K562 (cell line): ENCODE results near the gene CCDC78. TPM values are rescaled to one million over a fixed set of nuclear protein-coding genes. Genes with fewer than 3 reads are reported as not detected.
A peak's percentile ranks its signal among the peaks of the same experiment; 100 is the strongest.

Experiments used
- HMG20A ChIP-seq: fragments of 450-650 bp; formaldehyde crosslinking; conservative IDR thresholded peaks from 2 replicates; pipeline ENCODE4 v1.4.0; 2020; ENCODE audit warnings: mild to moderate bottlenecking, mixed read lengths
- NR4A1 ChIP-seq, 2 experiments: fragments of 250-450 bp in 1 of 2; fragments of 450-650 bp in 1 of 2; sonication (Bioruptor Pico) in 1 of 2; IDR thresholded peaks; 2 replicates each; pipeline versions ENCODE4 v1.4.0 to v1.6.1; 2016 to 2020; ENCODE audit warnings: mild to moderate bottlenecking in 2 of 2, missing compliant biosample characterization in 1 of 2, missing genetic modification characterization in 1 of 2, moderate library complexity in 1 of 2
- RFX1 ChIP-seq: fragments of 450-650 bp; IDR thresholded peaks from 2 replicates; pipeline ENCODE4 v1.6.1; 2016; ENCODE audit warnings: mild to moderate bottlenecking, moderate library complexity
- RHOXF2B ChIP-seq: fragments of 250-450 bp; sonication (Bioruptor Pico); conservative IDR thresholded peaks from 2 replicates; pipeline ENCODE4 v1.5.1; 2021
- SAFB ChIP-seq: fragments of 200-400 bp; formaldehyde crosslinking; IDR thresholded peaks from 2 replicates; pipeline ENCODE4 v1.6.1; 2017; ENCODE audit warnings: low read depth, low read length, borderline replicate concordance
- SIX5 ChIP-seq, 2 experiments: IDR thresholded peaks; 2 replicates each; pipeline ENCODE4 v1.6.1; 2011; ENCODE audit warnings: low read length in 2 of 2, borderline replicate concordance in 1 of 2, low read depth in 1 of 2, mild to moderate bottlenecking in 1 of 2, moderate library complexity in 1 of 2; ENCODE audit not compliant: insufficient read depth in 1 of 2
- SOX6 ChIP-seq: fragments of 450-650 bp; IDR thresholded peaks from 2 replicates; pipeline ENCODE4 v1.6.1; 2014; ENCODE audit warnings: mild to moderate bottlenecking
- SRF ChIP-seq, 2 experiments: fragments of 250-450, 450-650 bp in 1 of 2; sonication (Bioruptor Pico) in 1 of 2; sonication (generic) in 1 of 2; formaldehyde crosslinking; IDR thresholded peaks; 2 replicates each; pipeline versions ENCODE4 v1.5.0 to v1.5.1; 2020 to 2022; ENCODE audit warnings: mild to moderate bottlenecking in 1 of 2, missing genetic modification reagents in 1 of 2
- TAL1 ChIP-seq: fragments of 450-650 bp; IDR thresholded peaks from 2 replicates; pipeline ENCODE4 v1.6.1; 2016; ENCODE audit warnings: mild to moderate bottlenecking
- XRCC5 ChIP-seq: fragments of 200-400 bp; formaldehyde crosslinking; IDR thresholded peaks from 2 replicates; pipeline ENCODE4 v1.6.1; 2017; ENCODE audit warnings: low read depth, mild to moderate bottlenecking, low read length
- ZNF121 ChIP-seq: sonication (generic); formaldehyde crosslinking; conservative IDR thresholded peaks from 2 replicates; pipeline ENCODE4 v1.8.0; 2022; ENCODE audit warnings: missing genetic modification reagents
- polyA plus RNA-seq, 8 experiments: library from polyadenylated mRNA; depleted of rRNA in 4 of 8; stranded (reverse) in 5 of 8; unstranded in 3 of 8; fragments of >200 nt; fragmentation: Nextera tagmentation in 2 of 8; fragmentation: Illumina TruSeq in 1 of 8; extraction: Ambion mirVana in 2 of 8; extraction: Trizol in 1 of 8; gene quantifications; 2 replicates each; pipeline versions ENCODE4 v1.2.1 to v1.2.3, GENCODE V29; 2011 to 2014; ENCODE audit warnings: inconsistent platforms in 1 of 8, missing spikeins in 1 of 8
- total RNA-seq, 7 experiments: library from RNA; depleted of rRNA in 6 of 7; stranded (reverse); fragments of >200 nt in 6 of 7; fragmentation: Illumina TruSeq in 2 of 7; extraction: Trizol in 2 of 7; gene quantifications; 2 replicates each; pipeline versions ENCODE4 v1.2.1 to v1.2.3, GENCODE V29; 2011 to 2021; ENCODE audit warnings: low replicate concordance in 1 of 7
- TF ChIP-seq, protein P1 (sequence below): fragments of 250-450 bp; sonication (Bioruptor Pico); IDR thresholded peaks from 2 replicates; pipeline ENCODE4 v1.4.0; 2020; ENCODE audit warnings: mild to moderate bottlenecking, moderate library complexity, borderline replicate concordance
- TF ChIP-seq, protein P2 (sequence below): fragments of 450-650 bp; conservative IDR thresholded peaks from 2 replicates; pipeline ENCODE4 v1.6.1; 2016; ENCODE audit warnings: missing genetic modification characterization, low read depth, mild to moderate bottlenecking, missing compliant biosample characterization, moderate library complexity
- TF ChIP-seq, protein P3 (sequence below): fragments of 450-650 bp; formaldehyde crosslinking; IDR thresholded peaks from 2 replicates; pipeline ENCODE4 v1.4.0; 2020; ENCODE audit warnings: mild to moderate bottlenecking, moderate library complexity
- TF ChIP-seq, protein P4 (sequence below): fragments of 450-650 bp; formaldehyde crosslinking; IDR thresholded peaks from 2 replicates; pipeline ENCODE4 v1.4.0; 2022; ENCODE audit warnings: missing genetic modification characterization

Gene CCDC78
- total and polyA plus RNA-seq, 9 of the 15 experiments (the other 6 are each of a cell fraction or from before 2014, with no cell fraction given) = 0.24 to 17.7 (median 2.9) TPM

DNA sequence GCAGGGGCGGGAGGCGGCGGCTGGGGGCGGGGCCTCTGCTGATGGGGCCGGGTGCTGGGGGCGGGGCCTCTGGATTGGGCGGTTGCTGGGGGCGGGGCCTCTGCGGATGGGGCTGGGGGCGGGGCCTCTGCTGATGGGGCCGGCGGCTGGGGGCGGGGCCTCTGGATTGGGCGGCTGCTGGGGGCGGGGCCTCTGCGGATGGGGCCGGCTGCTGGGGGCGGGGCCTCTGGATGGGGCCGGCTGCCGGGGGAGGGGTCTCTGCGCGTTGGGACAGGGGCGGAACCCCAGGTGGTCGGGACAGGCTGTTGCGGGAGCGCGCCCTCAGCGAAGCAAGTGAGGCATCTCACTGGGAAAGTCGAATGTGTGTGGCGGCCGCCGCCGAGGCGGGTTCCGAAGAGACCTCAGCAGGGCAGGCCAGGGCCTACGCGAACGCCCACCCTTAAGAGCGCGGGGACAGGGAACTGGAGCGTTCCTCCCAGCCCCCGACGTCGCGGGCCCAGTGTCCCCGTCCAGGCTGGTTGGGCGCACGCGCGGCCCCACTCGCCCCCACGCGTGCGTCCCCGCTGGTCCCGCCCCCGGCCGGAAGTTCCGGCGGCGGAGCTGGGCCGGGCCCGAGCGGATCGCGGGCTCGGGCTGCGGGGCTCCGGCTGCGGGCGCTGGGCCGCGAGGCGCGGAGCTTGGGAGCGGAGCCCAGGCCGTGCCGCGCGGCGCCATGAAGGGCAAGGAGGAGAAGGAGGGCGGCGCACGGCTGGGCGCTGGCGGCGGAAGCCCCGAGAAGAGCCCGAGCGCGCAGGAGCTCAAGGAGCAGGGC lies 46.2 kb downstream of the CCDC78 start, which contains the start of gene STUB1 (continued):
- TF ChIP-seq, protein P1, sequence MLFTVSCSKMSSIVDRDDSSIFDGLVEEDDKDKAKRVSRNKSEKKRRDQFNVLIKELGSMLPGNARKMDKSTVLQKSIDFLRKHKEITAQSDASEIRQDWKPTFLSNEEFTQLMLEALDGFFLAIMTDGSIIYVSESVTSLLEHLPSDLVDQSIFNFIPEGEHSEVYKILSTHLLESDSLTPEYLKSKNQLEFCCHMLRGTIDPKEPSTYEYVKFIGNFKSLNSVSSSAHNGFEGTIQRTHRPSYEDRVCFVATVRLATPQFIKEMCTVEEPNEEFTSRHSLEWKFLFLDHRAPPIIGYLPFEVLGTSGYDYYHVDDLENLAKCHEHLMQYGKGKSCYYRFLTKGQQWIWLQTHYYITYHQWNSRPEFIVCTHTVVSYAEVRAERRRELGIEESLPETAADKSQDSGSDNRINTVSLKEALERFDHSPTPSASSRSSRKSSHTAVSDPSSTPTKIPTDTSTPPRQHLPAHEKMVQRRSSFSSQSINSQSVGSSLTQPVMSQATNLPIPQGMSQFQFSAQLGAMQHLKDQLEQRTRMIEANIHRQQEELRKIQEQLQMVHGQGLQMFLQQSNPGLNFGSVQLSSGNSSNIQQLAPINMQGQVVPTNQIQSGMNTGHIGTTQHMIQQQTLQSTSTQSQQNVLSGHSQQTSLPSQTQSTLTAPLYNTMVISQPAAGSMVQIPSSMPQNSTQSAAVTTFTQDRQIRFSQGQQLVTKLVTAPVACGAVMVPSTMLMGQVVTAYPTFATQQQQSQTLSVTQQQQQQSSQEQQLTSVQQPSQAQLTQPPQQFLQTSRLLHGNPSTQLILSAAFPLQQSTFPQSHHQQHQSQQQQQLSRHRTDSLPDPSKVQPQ = no peak
- TF ChIP-seq ZNF121 (CRISPR knock-in tag) (no peak), XRCC5 (no peak), RHOXF2B (no peak), TAL1 (no peak), NR4A1 (CRISPR knock-in tag; IDR thresholded peaks at IDR 0.05) (no peak), NR4A1 (tag; IDR thresholded peaks at IDR 0.05) (no peak), SRF (CRISPR knock-in tag; IDR thresholded peaks at IDR 0.05) (no peak), SAFB (peak; percentile 94), SOX6 (peak; percentile 31; the same call in 1 of the 2 replicates), RFX1 (no peak), SIX5 (IDR thresholded peaks at IDR 0.05; ENCODE audit: borderline replicate concordance in 1 of 2, insufficient read depth in 1 of 2, low read depth in 1 of 2, low read length in 2 of 2) (no peak), HMG20A (CRISPR knock-in tag) (no peak)
- TF ChIP-seq, protein P2, sequence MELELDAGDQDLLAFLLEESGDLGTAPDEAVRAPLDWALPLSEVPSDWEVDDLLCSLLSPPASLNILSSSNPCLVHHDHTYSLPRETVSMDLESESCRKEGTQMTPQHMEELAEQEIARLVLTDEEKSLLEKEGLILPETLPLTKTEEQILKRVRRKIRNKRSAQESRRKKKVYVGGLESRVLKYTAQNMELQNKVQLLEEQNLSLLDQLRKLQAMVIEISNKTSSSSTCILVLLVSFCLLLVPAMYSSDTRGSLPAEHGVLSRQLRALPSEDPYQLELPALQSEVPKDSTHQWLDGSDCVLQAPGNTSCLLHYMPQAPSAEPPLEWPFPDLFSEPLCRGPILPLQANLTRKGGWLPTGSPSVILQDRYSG (tag) = no peak
- TF ChIP-seq, protein P3, sequence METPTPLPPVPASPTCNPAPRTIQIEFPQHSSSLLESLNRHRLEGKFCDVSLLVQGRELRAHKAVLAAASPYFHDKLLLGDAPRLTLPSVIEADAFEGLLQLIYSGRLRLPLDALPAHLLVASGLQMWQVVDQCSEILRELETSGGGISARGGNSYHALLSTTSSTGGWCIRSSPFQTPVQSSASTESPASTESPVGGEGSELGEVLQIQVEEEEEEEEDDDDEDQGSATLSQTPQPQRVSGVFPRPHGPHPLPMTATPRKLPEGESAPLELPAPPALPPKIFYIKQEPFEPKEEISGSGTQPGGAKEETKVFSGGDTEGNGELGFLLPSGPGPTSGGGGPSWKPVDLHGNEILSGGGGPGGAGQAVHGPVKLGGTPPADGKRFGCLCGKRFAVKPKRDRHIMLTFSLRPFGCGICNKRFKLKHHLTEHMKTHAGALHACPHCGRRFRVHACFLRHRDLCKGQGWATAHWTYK (CRISPR knock-in tag) = no peak
- TF ChIP-seq, protein P4, sequence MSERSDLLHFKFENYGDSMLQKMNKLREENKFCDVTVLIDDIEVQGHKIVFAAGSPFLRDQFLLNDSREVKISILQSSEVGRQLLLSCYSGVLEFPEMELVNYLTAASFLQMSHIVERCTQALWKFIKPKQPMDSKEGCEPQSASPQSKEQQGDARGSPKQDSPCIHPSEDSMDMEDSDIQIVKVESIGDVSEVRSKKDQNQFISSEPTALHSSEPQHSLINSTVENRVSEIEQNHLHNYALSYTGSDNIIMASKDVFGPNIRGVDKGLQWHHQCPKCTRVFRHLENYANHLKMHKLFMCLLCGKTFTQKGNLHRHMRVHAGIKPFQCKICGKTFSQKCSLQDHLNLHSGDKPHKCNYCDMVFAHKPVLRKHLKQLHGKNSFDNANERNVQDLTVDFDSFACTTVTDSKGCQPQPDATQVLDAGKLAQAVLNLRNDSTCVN (CRISPR knock-in tag) = no peak
